ENCODE data around the gene FOXB2. TPM values are rescaled to one million over a fixed set of nuclear protein-coding genes. Genes with fewer than 3 reads are reported as not detected.

Gene FOXB2
- total and polyA plus RNA-seq, 2 of the 13 experiments (the other 11 are each of a cell fraction or from before 2014, with no cell fraction given): not detected

DNA sequence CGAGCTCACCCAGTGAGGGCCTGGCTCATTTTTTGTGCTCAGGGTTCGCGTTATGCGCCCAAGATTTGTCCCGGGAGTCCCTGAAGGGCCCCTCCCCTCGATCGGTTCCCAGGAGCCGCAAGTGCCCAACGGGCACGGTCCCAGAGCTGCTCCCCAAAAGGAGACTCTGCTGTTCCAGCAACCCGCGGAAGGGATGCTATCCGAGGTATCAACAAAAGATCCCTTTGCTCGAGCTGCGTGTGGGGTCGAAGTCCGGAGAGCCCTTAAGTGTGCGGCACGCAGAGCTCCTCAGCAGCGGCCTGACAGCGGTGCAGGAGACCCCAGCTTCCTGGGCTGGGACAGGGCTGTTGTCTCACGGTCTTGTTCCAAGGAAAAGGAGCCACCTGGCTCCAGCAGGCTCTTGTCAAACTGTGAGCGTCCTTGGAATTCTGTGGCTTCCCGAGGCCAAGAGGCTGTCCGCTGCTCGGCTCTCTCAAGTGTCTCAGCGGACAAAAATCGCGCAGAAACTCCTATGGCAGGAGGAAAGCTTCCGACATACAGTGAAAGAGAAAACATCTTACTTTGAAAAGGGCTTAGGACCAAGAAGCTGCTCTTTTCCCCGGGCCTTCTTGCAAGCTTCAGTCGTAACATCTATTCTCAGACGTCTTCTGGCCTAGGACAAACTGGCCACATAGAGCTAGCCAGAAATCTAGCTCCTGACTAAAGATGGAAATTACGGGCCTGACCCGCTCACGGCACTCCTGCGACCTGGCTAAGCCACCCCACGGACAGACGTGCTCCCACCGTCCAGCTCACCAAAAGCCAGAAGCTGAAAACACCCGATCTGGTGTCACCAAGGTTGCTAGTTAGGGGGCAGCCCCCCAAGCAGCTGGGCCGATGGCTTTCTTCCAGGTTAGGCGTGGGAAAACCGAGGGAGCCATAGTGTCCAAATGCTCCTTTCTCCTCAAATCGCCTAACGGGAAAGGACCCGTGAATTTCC lies 2.6 kb upstream of the FOXB2 start:
- no peak overlapping the region for H2AFZ ChIP-seq (ENCODE audit: low read length)
- no peak overlapping the region for H3K4me2 ChIP-seq (ENCODE audit: low read depth, low read length)
- ChIA-PET POLR2A (no interaction called here), CTCF (ENCODE audit: low intra/inter-chr PET ratio, low total read pairs) (no interaction called here)
- no peak overlapping the region for H3K9ac ChIP-seq (ENCODE audit: insufficient read depth, low read depth, low read length)
- DNase-seq (ENCODE audit: low spot score) (no peak), ATAC-seq (no peak), FAIRE-seq (no peak)
- intact Hi-C loops (cut with micrococcal nuclease; ENCODE audit: unreplicated experiment): no loop called here
- no peak overlapping the region for H3K4me3 ChIP-seq (replicated peaks in 1 of 3; ENCODE audit: insufficient read depth in 1 of 3, low read depth in 2 of 3, low read length in 3 of 3)
- H3K79me2 ChIP-seq (ENCODE audit: insufficient read depth, low read length): no peaks in the 10 kb centered on the region
- peaks cover 6 to 83% of the 10 kb centered on the region in 2 experiments for H3K27me3 ChIP-seq (ENCODE audit: control insufficient read depth in 1 of 2, insufficient read depth in 2 of 2, low read length in 2 of 2)
- WGBS (ENCODE audit: low lambda C conversion rate): 10% methylated on average over 23 of the region's 47 CpGs
- no peaks in the 10 kb centered on the region for H3K4me1 ChIP-seq (ENCODE audit: insufficient read depth, low read length)
- no TSS peak for BruUV-seq (replicated peaks)
- H3K9me3 ChIP-seq (ENCODE audit: low read length): no peaks in the 10 kb centered on the region
- H3K36me3 ChIP-seq (replicated peaks in 1 of 2; ENCODE audit: control insufficient read depth in 1 of 2, insufficient read depth in 2 of 2, low read length in 2 of 2): no peaks in the 10 kb centered on the region
- TF ChIP-seq ZNF317 (CRISPR knock-in tag; IDR thresholded peaks at IDR 0.05) (no peak), NCOA2 (CRISPR knock-in tag; IDR thresholded peaks at IDR 0.05) (no peak), ZFYVE20 (CRISPR knock-in tag; IDR thresholded peaks at IDR 0.05; ENCODE audit: borderline replicate concordance, low read depth) (no peak), ZBTB42 (CRISPR knock-in tag; IDR thresholded peaks at IDR 0.05) (no peak), ZNF773 (CRISPR knock-in tag; IDR thresholded peaks at IDR 0.05; ENCODE audit: borderline replicate concordance) (no peak)
- TF ChIP-seq, protein P1, sequence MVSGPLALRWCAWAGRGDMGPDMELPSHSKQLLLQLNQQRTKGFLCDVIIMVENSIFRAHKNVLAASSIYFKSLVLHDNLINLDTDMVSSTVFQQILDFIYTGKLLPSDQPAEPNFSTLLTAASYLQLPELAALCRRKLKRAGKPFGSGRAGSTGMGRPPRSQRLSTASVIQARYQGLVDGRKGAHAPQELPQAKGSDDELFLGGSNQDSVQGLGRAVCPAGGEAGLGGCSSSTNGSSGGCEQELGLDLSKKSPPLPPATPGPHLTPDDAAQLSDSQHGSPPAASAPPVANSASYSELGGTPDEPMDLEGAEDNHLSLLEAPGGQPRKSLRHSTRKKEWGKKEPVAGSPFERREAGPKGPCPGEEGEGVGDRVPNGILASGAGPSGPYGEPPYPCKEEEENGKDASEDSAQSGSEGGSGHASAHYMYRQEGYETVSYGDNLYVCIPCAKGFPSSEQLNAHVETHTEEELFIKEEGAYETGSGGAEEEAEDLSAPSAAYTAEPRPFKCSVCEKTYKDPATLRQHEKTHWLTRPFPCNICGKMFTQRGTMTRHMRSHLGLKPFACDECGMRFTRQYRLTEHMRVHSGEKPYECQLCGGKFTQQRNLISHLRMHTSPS (CRISPR knock-in tag; IDR thresholded peaks at IDR 0.05; ENCODE audit: low read depth): no peak
- H4K20me1 ChIP-seq (ENCODE audit: insufficient read depth, low read length): no peaks in the 10 kb centered on the region
- in situ Hi-C loops (cut with HindIII; ENCODE audit: extremely low pct_ligation_motif_present, low pct_unique_long_range_greater_than_20kb): no loop called here
- H3K27ac ChIP-seq (ENCODE audit: extremely low read length, insufficient read depth, low read length): no peak overlapping the region
